Measurements from ENCODE around the gene RSL1D1. TPM values are rescaled to one million over a fixed set of nuclear protein-coding genes. Genes with fewer than 3 reads are reported as not detected.

RSL1D1 gene
- total and polyA plus RNA-seq, 9 of the 15 experiments (the other 6 are each of a cell fraction or from before 2014, with no cell fraction given): 259 to 753 (median 373) TPM

DNA sequence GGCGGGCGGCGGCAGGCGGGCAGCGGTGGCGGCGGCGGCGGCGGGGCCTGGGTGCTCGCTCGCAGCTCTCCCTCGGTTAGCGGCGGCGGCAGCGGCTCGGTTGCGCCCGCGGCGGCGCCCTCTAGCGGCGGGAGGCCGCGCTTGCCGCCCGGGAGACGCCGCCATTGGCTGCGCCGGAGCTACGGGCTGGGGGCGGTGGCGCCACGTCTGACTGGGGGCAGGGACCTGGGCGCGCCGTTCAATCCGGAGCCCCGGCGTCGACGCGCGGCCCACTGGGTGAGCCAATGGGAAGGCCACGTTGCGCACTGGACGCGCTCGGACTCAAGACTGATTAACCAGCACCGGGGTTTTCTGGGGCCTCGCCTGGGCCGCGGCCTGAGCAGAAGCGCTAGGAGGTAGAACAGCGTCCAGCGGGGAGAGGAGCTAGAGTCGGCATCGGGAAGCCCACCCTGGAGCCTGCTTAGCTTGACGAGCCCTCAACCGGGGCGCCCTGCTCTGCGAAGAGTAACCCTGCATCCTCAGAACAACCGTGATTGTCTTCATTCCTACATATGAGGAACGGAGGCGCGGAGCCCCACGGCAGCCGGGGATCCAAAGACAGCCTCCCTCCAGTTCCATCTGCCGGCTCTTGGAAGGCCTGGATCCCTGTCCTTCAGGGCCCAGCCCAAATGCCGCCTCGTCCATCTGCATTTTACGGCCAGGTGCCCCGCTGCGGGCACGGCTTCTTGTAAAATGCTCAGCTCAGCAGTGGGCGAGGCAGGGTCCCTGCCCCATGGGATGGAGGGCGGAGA, 54.0 kb downstream of the RSL1D1 start, which contains the start of gene ZC3H7A (continued):
- TF ChIP-seq, protein P1, sequence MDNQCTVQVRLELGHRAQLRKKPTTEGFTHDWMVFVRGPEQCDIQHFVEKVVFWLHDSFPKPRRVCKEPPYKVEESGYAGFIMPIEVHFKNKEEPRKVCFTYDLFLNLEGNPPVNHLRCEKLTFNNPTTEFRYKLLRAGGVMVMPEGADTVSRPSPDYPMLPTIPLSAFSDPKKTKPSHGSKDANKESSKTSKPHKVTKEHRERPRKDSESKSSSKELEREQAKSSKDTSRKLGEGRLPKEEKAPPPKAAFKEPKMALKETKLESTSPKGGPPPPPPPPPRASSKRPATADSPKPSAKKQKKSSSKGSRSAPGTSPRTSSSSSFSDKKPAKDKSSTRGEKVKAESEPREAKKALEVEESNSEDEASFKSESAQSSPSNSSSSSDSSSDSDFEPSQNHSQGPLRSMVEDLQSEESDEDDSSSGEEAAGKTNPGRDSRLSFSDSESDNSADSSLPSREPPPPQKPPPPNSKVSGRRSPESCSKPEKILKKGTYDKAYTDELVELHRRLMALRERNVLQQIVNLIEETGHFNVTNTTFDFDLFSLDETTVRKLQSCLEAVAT (IDR thresholded peaks at IDR 0.05): peak; percentile 32 to 60; a peak in 1 of 4 replicates
- TF ChIP-seq POLR2G (IDR thresholded peaks at IDR 0.05; ENCODE audit: low read depth, low read length) (peak; percentile 96), KLF6 (CRISPR knock-in tag; IDR thresholded peaks at IDR 0.05; ENCODE audit: borderline replicate concordance) (no peak), KHSRP (IDR thresholded peaks at IDR 0.05) (no peak), KAT2B (IDR thresholded peaks at IDR 0.05; ENCODE audit: low read depth, low read length) (no peak), PKNOX1 (IDR thresholded peaks at IDR 0.05) (peak; percentile 59), RFX7 (CRISPR knock-in tag; IDR thresholded peaks at IDR 0.05) (no peak), DLX4 (CRISPR knock-in tag; IDR thresholded peaks at IDR 0.05) (no peak), KLF10 (CRISPR knock-in tag; IDR thresholded peaks at IDR 0.05) (no peak), CEBPB (tag; IDR thresholded peaks at IDR 0.05) (no peak), FIP1L1 (IDR thresholded peaks at IDR 0.05; ENCODE audit: low read depth, low read length, poor library complexity, severe bottlenecking) (peak; percentile 18), FOXJ2 (tag; IDR thresholded peaks at IDR 0.05) (0 out of 2 replicates have a peak, but pooled peaks have one; percentile 30), MTF1 (CRISPR knock-in tag; IDR thresholded peaks at IDR 0.05; ENCODE audit: borderline replicate concordance) (no peak), RBM39 (optimal IDR thresholded peaks at IDR 0.05; ENCODE audit: low read depth, low read length) (no peak), RBM22 (IDR thresholded peaks at IDR 0.05; ENCODE audit: low read depth, low read length, poor library complexity, severe bottlenecking) (no peak), ATF1 (CRISPR knock-in tag; IDR thresholded peaks at IDR 0.05) (no peak), ATF1 (tag; IDR thresholded peaks at IDR 0.05) (peak; percentile 94), ZNF740 (CRISPR knock-in tag; IDR thresholded peaks at IDR 0.05) (peak; percentile 78; the same call in 1 of the 2 replicates), ZNF740 (tag; IDR thresholded peaks at IDR 0.05) (no peak), FOXK2 (conservative IDR thresholded peaks at IDR 0.05 in 1 of 2, IDR thresholded peaks at IDR 0.05 in 1 of 2; ENCODE audit: low read depth in 2 of 2) (no peak), ZNF217 (CRISPR knock-in tag; IDR thresholded peaks at IDR 0.05) (no peak), ZNF23 (CRISPR knock-in tag; IDR thresholded peaks at IDR 0.05) (no peak), DNMT1 (IDR thresholded peaks at IDR 0.05) (no peak), NEUROD1 (IDR thresholded peaks at IDR 0.05; ENCODE audit: borderline replicate concordance, low read depth, low read length, partially characterized antibody) (peak; percentile 65), ELK3 (CRISPR knock-in tag; IDR thresholded peaks at IDR 0.05) (no peak)

All from K562 (cell line).